Activated CD8-positive, alpha-beta memory T cell treated with anti-CD3 and anti-CD28 coated beads, Interleukin-2, amount 50 U/mL, for 1 hour (primary cell): ENCODE measurements around the gene CD83.

Experiments used
- DNase-seq: peaks from one replicate; pipeline ENCODE4 v3.0.0-alpha.2; 2020; ENCODE audit errors: extremely low read depth

The CD83 gene

GRCh38 chr6:14091339-14091978, 26.1 kb upstream of the CD83 start:
- DNase-seq: no peak

DNA sequence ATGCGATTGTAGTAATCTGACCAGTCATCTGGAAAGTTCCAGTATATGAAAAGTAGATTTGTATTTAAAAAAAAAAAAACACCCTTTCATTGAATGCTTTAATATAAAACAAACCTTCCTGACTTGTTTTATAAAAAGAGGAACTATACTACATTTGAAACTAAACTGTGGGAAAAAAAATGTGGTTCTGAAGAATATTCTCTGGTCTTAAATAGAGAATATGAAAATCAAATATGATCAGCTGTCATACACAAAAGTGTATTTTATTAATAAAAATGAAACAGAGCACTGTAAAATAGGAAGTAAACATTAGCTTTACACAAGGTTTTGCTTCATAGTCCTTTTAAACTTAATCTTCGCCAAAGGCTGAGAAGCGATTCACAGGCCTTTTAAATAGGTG, 25.3 kb upstream of the CD83 start:
- no peak for DNase-seq

DNA sequence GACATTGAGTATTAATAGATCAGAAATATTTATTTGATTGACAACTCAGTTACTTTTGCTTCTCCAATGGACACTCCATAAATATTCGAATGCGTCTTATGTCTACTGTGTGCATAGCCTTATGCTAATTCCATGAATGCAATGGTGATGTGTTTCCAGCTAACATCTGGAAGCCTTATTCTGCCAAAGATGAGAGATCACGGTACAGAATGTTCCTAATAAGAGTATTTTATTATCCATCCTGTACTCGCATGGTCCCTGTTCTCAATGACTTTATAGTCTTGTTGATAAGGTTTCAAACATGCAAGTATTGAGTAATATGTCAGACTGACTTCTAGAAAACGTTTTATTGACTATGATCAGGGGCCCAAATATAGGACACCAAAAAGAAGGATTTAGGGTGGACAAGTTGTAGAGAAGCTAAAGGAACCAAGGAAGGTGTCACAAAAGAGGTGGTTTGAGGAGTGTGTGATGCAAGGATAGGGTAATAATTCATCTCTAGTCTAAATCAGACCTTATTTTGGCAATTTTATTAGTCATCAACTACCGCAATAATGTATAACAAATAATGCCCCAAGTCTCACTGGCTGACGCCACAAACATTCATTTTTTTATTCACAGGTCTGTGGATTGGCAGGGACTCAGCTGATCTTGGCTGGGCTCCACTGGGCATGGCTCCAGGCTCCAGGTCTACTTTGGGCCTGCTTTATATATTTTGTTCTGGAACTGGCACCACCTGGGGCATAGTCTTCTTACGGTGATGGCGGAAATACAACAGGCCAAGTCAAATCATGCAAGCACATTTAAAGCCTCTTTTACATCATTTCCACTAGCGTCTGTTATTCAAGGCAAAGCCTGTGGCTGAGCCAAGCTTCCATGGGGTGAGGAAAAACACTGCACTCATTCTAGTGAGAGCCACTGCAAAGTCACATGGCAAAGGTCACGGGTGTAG, 24.5 kb upstream of the CD83 start:
- no peak for DNase-seq

DNA sequence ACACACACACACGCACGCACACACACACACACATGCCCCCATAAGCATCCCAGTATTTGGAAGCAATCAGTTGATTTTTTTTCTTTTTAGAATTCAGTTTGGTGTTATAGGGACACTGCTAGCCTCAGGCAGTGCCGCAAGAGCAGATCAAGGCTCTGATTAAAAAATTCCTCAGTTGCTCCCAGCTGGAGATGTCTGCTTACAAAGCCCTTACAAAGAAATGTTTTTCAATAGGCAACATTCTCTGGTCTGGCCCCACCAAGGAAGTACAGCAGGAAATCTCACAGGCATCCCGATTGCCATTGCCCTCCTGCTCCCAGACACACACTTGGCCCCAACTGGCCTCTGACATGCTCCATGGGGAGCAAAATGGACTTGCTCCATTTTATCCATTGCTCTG, 22.9 kb upstream of the CD83 start:
- DNase-seq: no peak

DNA sequence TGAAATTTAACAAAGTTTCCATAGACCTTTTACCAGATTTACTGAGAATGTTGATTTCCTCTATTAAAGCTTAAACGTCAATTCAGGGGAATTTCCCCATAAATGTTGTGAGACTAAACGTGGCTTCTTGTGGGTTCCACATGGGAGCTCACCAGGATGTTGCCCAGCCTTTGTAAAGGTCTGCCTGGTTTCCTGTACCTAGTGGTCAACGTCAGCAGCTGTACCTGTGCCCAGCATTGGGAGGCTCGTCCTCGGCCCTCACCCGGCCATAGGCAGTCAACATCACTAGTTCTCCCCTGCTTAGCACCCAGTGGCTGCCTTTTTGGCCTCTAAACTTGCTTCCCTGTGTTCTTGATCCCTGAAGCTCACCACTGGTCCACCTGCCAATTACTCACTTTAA, 22.1 kb upstream of the CD83 start:
- DNase-seq: no peak

DNA sequence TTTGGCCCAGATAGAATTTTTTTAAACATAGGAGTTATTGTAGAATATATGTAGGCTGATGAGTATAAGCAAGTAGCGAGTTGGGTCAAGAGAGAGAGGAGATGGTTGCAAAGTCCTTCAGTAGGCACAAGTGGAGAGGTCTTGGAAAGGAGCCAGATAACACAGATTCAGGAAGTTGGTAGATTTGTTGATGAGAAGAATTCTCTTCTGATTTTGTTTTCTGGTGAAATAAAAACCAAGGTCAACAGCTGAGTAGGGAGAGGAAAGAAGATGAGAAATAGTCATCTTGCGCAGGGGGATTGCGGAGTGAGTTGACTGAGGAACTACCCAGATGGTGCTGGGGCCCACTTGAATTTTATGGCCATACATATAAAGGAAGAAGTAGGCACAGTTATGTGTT, 17.4 kb upstream of the CD83 start:
- no peak for DNase-seq

DNA sequence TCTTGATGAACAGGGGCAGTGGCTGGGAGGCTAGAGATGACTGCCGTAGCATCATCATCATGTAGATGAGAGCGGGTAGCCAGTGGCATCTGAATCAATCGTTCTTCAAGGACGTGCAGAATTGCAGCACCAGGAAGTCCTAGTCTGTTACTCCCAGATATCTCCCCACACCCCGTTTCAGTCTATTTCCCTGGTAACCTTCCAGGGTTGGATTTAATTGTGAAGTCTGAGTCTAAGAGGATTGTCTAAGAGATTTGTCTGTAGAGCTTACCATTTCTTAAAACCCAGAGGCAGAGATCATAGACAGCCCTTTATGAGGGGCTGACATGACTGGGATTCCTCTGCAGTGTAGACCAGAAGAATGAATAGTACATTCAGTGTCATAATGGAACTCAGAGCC, 16.6 kb upstream of the CD83 start:
- no peak for DNase-seq

DNA sequence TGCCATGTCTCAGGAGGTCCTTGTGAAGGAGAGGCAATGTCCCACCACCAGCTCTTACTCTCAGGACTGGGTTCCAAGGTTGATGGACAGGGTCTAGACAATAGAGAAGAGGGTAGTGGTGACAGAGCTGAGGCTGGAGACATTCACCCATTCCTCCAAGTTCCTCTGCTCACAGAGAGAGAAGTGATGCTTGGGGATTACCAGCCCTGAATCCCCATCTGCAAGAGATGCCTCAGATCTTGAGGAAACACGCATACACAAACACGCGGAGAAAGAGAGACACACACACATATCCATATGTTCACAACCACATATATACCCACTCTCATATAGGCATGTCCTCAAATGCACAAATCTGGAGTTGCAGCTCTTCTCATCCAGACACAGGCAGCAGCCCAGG, 15.2 kb upstream of the CD83 start:
- DNase-seq: no peak

DNA sequence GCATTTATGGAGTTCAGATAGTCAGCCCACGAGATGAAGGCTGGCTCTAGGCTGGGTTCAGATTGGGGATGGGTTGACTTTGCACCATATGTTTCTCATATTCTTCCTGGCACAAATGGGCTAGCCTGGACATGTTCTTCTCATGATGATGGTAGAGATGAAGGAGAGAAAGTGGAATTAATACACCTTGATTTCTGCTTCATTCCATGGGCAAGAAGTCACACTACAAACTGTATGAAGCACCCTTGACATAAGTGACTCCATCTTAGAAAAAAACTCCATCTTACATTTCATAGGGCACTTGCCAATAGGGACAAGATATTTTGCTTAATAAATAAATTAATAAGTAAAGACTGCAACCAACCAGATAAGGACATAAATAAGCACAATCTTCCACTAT, 12.0 kb upstream of the CD83 start:
- no peak for DNase-seq

DNA sequence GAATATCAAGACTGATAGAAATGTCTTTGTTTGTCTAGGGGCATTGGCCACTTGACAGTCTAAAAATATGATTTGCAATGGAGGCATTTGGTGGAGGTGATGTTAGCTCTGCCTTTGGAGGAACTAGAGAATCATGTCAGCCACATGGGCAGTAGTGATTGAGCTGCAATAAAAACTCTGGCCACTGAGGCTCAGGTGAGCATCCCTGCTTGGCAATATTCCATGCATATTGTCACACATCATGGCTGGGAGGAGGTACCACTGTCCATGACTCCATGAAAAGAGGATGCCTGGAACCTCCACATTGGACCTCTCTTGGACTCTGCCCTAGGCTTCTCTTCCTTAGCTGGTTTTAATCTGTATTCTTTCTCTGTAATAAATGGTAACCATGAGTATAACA, 10.6 kb upstream of the CD83 start:
- DNase-seq: no peak

GRCh38 chr6:14107711-14108494, 9.7 kb upstream of the CD83 start:
- no peak for DNase-seq

DNA sequence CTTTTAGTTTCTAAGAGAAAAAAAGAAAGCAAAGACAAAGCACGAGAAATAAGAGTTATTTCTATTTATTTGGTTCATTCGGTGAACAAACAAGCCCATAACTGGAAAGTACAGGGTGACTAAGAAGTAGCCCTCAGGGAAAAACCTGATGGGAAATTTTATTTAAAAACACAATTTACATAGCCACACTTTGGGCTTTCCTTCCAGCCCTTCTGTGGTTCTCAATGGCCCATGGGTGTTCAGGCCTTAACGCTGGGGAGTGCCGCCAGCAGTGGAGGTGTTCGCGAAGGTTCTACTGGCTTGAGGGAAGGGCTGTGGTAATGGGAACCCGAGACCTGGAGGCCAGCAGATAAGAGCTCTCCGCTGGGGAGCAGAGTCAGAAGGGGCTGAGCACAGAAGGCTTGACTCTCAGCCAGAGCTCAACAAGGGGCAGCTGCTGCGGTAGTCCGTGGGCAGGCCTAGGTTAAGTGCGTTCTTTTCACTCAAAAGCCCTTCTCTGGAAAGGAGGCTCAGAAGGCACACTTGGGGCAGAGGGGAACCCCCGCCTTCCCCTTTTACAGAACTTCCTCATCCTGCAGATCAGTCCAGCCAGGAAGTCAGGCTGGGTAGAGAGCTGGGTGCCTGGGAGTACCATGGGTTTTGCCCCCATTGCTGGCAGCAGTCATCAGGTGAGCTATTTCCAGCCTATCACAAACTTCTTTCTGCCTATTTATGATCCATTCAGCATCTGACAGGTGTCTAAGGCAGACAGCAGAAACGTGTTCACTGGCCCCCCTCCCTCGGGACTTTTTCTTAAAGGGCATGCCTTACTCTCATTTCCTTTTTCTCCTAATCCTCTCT, 8.8 kb upstream of the CD83 start:
- DNase-seq: no peak

- DNase-seq: no peak
Observed at GRCh38 chr6:14109411-14109826, 8.2 kb upstream of the CD83 start.

DNA sequence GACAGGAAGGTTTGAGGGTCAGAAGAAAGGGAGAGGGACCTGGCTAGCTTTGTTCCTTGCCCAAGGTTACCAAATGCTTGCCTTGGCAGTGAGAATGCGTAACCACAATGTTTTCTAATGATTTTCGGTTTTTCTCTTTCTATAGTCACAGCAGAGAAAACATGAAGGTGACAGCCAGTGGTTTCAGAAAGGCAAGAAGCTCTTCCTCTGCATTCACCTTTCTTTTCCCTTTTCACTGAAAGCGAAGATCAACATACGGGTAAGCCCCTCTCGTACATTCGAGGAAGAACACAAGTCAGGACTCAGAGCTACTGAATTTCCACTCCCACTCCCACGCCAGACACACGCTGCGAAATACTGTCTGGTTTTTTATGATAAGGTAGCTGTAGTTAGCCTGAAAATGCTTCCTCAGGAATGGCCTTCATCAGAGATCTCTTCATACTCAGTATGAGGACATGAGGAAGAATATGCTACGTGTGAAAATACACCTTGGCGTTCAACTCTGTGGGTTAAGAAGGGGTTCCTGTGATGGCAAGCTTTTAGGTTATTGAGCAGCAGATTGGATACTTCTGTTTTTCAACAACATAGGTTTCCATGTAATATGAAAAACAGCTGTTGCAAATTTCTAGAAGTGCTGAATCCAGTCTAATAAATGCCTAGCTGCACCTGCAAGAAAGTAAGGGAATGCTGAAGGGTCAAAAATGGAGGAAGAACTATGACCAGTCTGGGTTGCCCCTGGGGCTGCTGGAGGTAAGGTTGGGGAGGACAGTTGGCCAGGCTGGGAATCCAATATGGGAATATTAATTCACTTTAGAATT, 7.4 kb upstream of the CD83 start:
- DNase-seq: no peak

DNA sequence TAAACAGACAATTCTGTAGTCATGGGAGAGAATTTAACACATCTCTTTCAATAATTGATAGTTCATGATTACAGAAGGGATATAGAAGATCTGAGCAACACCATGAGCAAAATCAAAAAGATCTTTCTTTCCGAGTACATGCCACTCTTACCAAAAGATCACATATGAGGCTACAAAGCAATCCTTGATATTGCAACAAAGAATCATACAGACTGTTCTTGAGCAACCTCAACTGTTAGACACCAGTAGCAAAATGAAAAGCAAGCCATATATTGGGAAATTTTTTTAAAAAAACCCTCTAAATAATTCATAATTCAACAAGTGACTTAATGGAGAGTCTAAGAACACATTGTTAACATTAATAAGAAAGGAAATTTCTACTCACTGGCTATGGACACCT, 3.6 kb upstream of the CD83 start:
- DNase-seq: no peak

GRCh38 chr6:14118091-14118439, 493 bp downstream of the CD83 start:
- no peak for DNase-seq

DNA sequence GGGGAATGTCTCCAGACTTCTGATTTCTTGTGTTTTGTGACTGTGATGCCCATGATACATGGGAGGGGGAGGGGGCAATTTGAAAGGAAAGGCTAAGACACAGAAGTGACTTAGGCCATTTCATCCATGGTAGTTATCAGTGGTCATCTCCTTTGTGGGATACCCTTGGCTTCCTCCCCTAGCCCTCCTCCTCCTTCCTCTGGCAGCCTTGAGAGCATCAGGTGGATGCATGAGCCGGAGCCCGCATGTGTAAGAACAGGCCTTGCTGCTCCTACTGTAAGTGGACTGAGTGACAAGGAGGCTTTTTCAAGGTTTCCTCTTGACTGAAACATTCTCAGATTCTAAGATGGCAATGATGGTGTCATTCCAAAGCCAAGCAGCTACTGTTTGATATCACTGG, 874 bp downstream of the CD83 start:
- DNase-seq: no peak

GRCh38 chr6:14119784-14120183, 2.2 kb downstream of the CD83 start:
- no peak for DNase-seq

DNA sequence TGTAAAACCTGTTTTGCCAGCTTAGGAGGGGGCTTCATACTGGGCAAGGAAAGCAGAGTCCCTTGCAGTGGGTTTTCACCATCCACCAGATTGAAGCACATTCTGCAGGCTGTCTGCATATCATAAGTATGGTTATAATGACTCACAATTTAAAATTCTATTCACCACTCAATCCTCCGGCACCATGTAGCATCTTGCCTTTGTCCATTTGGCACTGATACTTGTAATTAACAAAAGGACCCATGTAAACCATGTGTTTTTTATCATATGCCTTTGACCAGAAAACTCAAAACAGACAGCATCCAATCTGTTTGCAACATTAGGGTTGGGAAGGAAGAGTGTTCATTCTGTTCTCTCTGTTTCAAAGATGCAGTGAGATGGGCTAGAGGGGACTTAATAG, 3.0 kb downstream of the CD83 start:
- no peak for DNase-seq

- no peak for DNase-seq
Observed at GRCh38 chr6:14121936-14122344, 4.4 kb downstream of the CD83 start.
